HepG2 (cell line): ENCODE results near the gene RTEL1. TPM values are rescaled to one million over a fixed set of nuclear protein-coding genes. Genes with fewer than 3 reads are reported as not detected.

Source experiments
- polyA plus RNA-seq, 8 experiments: library from polyadenylated mRNA; depleted of rRNA in 3 of 8; stranded (reverse) in 7 of 8; unstranded in 1 of 8; fragments of >200 nt; fragmentation: Illumina TruSeq in 4 of 8; extraction: Trizol in 4 of 8; gene quantifications; 2 replicates each; pipeline versions ENCODE4 v1.2.1 to v1.2.3, GENCODE V29; 2011 to 2016; ENCODE audit warnings: low read depth in 4 of 8, missing spikeins in 1 of 8, mixed read lengths in 1 of 8; ENCODE audit not compliant: insufficient read depth in 1 of 8
- small RNA-seq, 3 experiments: library from RNA; depleted of rRNA; stranded (forward); fragments of <200 nt; gene quantifications; one replicate each; pipeline ENCODE3, GENCODE V24; 2012; ENCODE audit warnings: low read depth in 2 of 3, low replicate concordance in 1 of 3; ENCODE audit not compliant: insufficient read length in 3 of 3, insufficient read depth in 2 of 3
- total RNA-seq, 5 experiments: library from RNA; depleted of rRNA; stranded (reverse); fragments of >200 nt; fragmentation: Illumina TruSeq; extraction: Trizol; gene quantifications; 2 replicates each; pipeline ENCODE4 v1.2.3, GENCODE V29; 2016; ENCODE audit warnings: low read depth in 1 of 5

The RTEL1 gene
- total and polyA plus RNA-seq, 2 of the 13 experiments (the other 11 are each of a cell fraction or from before 2014, with no cell fraction given), result 21.8 to 36.4 TPM

Small RNA genes lying within 50 kb of the gene (small RNA-seq; reads per million reads assigned to genes)
- gene LIME1 (0 to 0.33 (median 0) reads per million in 3 experiments), gene TNFRSF6B (0 reads per million in 3 experiments)

Other genes starting within 250 kb of the RTEL1 start
- not detected in 2 replicates for gene KCNQ2, start 185.7 kb upstream of the RTEL1 start, total RNA-seq (2016; rRNA removed; fragmentation: Illumina TruSeq; extraction: Trizol)
- not detected in 2 replicates for gene KCNQ2, start 185.7 kb upstream of the RTEL1 start, polyA plus RNA-seq (2011; rRNA removed)
- 0.36 and 0.44 TPM in 2 replicates for gene EEF1A2, start 159.2 kb upstream of the RTEL1 start, total RNA-seq (2016; rRNA removed; fragmentation: Illumina TruSeq; extraction: Trizol)
- gene EEF1A2, start 159.2 kb upstream of the RTEL1 start, polyA plus RNA-seq (2011; rRNA removed), result 0.87 and 1.8 TPM in 2 replicates
- gene PPDPF, start 137.5 kb upstream of the RTEL1 start, total RNA-seq (2016; rRNA removed; fragmentation: Illumina TruSeq; extraction: Trizol), result 6.0 and 7.0 TPM in 2 replicates
- gene PPDPF, start 137.5 kb upstream of the RTEL1 start, polyA plus RNA-seq (2011; rRNA removed), result 1.8 and 2.2 TPM in 2 replicates
- not detected in 2 replicates for gene PTK6, start 120.9 kb upstream of the RTEL1 start, total RNA-seq (2016; rRNA removed; fragmentation: Illumina TruSeq; extraction: Trizol)
- 0.07 and 0.08 TPM in 2 replicates for gene PTK6, start 120.9 kb upstream of the RTEL1 start, polyA plus RNA-seq (2011; rRNA removed)
- not detected in 2 replicates for gene SRMS, start 110.6 kb upstream of the RTEL1 start, total RNA-seq (2016; rRNA removed; fragmentation: Illumina TruSeq; extraction: Trizol)
- 0.09 TPM in 1 of 2 replicates, not detected in the other for gene SRMS, start 110.6 kb upstream of the RTEL1 start, polyA plus RNA-seq (2011; rRNA removed)
- not detected in 2 replicates for gene FNDC11, start 104.2 kb upstream of the RTEL1 start, total RNA-seq (2016; rRNA removed; fragmentation: Illumina TruSeq; extraction: Trizol)
- gene FNDC11, start 104.2 kb upstream of the RTEL1 start, polyA plus RNA-seq (2011; rRNA removed), result 0.07 and 0.13 TPM in 2 replicates
- gene HELZ2, start 84.1 kb upstream of the RTEL1 start, total RNA-seq (2016; rRNA removed; fragmentation: Illumina TruSeq; extraction: Trizol), result 8.4 and 10.1 TPM in 2 replicates
- 9.6 and 16.1 TPM in 2 replicates for gene HELZ2, start 84.1 kb upstream of the RTEL1 start, polyA plus RNA-seq (2011; rRNA removed)
- 11.6 and 12.4 TPM in 2 replicates for gene GMEB2, start 31.2 kb upstream of the RTEL1 start, total RNA-seq (2016; rRNA removed; fragmentation: Illumina TruSeq; extraction: Trizol)
- gene GMEB2, start 31.2 kb upstream of the RTEL1 start, polyA plus RNA-seq (2011; rRNA removed), result 10.6 and 11.5 TPM in 2 replicates
- 28.1 and 48.3 TPM in 2 replicates for gene STMN3, start 4.9 kb upstream of the RTEL1 start, total RNA-seq (2016; rRNA removed; fragmentation: Illumina TruSeq; extraction: Trizol)
- gene STMN3, start 4.9 kb upstream of the RTEL1 start, polyA plus RNA-seq (2011; rRNA removed), result 21.0 and 28.5 TPM in 2 replicates
- gene TNFRSF6B, start 38.3 kb downstream of the RTEL1 start, total RNA-seq (2016; rRNA removed; fragmentation: Illumina TruSeq; extraction: Trizol), result not detected in 2 replicates
- 0.24 and 0.86 TPM in 2 replicates for gene TNFRSF6B, start 38.3 kb downstream of the RTEL1 start, polyA plus RNA-seq (2011; rRNA removed)
- gene ARFRP1, start 49.7 kb downstream of the RTEL1 start, total RNA-seq (2016; rRNA removed; fragmentation: Illumina TruSeq; extraction: Trizol), result 33.7 and 51.1 TPM in 2 replicates
- gene ARFRP1, start 49.7 kb downstream of the RTEL1 start, polyA plus RNA-seq (2011; rRNA removed), result 32.0 and 42.8 TPM in 2 replicates
- 40.2 and 41.9 TPM in 2 replicates for gene ZGPAT, start 49.7 kb downstream of the RTEL1 start, total RNA-seq (2016; rRNA removed; fragmentation: Illumina TruSeq; extraction: Trizol)
- 23.0 and 32.8 TPM in 2 replicates for gene ZGPAT, start 49.7 kb downstream of the RTEL1 start, polyA plus RNA-seq (2011; rRNA removed)
- 51.5 and 61.5 TPM in 2 replicates for gene LIME1, start 78.4 kb downstream of the RTEL1 start, total RNA-seq (2016; rRNA removed; fragmentation: Illumina TruSeq; extraction: Trizol)
- gene LIME1, start 78.4 kb downstream of the RTEL1 start, polyA plus RNA-seq (2011; rRNA removed), result 13.0 and 23.5 TPM in 2 replicates
- 47.4 and 91.4 TPM in 2 replicates for gene SLC2A4RG, start 81.5 kb downstream of the RTEL1 start, total RNA-seq (2016; rRNA removed; fragmentation: Illumina TruSeq; extraction: Trizol)
- gene SLC2A4RG, start 81.5 kb downstream of the RTEL1 start, polyA plus RNA-seq (2011; rRNA removed), result 95.9 and 105 TPM in 2 replicates
- gene ZBTB46, start 173.0 kb downstream of the RTEL1 start, total RNA-seq (2016; rRNA removed; fragmentation: Illumina TruSeq; extraction: Trizol), result 10.9 and 13.5 TPM in 2 replicates
- gene ZBTB46, start 173.0 kb downstream of the RTEL1 start, polyA plus RNA-seq (2011; rRNA removed), result 1.6 and 2.7 TPM in 2 replicates
- not detected in 2 replicates for gene ABHD16B, start 203.2 kb downstream of the RTEL1 start, total RNA-seq (2016; rRNA removed; fragmentation: Illumina TruSeq; extraction: Trizol)
- not detected in 2 replicates for gene ABHD16B, start 203.2 kb downstream of the RTEL1 start, polyA plus RNA-seq (2011; rRNA removed)
- gene TPD52L2, start 207.0 kb downstream of the RTEL1 start, total RNA-seq (2016; rRNA removed; fragmentation: Illumina TruSeq; extraction: Trizol), result 156 and 187 TPM in 2 replicates
- gene TPD52L2, start 207.0 kb downstream of the RTEL1 start, polyA plus RNA-seq (2011; rRNA removed), result 184 and 198 TPM in 2 replicates
- gene DNAJC5, start 236.8 kb downstream of the RTEL1 start, total RNA-seq (2016; rRNA removed; fragmentation: Illumina TruSeq; extraction: Trizol), result 54.3 and 64.5 TPM in 2 replicates
- gene DNAJC5, start 236.8 kb downstream of the RTEL1 start, polyA plus RNA-seq (2011; rRNA removed), result 42.8 and 51.8 TPM in 2 replicates